NCI-H748 (cell line): ENCODE results near the gene MSRB1.
A peak's percentile ranks its signal among the peaks of the same experiment; 100 is the strongest.

ENCODE experiments used
- DNase-seq: peaks from one replicate; lab custom pipeline; 2025; ENCODE audit not compliant: unreplicated experiment; lab: John Stamatoyannopoulos, UW

Gene MSRB1, protein sequence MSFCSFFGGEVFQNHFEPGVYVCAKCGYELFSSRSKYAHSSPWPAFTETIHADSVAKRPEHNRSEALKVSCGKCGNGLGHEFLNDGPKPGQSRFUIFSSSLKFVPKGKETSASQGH

DNA sequence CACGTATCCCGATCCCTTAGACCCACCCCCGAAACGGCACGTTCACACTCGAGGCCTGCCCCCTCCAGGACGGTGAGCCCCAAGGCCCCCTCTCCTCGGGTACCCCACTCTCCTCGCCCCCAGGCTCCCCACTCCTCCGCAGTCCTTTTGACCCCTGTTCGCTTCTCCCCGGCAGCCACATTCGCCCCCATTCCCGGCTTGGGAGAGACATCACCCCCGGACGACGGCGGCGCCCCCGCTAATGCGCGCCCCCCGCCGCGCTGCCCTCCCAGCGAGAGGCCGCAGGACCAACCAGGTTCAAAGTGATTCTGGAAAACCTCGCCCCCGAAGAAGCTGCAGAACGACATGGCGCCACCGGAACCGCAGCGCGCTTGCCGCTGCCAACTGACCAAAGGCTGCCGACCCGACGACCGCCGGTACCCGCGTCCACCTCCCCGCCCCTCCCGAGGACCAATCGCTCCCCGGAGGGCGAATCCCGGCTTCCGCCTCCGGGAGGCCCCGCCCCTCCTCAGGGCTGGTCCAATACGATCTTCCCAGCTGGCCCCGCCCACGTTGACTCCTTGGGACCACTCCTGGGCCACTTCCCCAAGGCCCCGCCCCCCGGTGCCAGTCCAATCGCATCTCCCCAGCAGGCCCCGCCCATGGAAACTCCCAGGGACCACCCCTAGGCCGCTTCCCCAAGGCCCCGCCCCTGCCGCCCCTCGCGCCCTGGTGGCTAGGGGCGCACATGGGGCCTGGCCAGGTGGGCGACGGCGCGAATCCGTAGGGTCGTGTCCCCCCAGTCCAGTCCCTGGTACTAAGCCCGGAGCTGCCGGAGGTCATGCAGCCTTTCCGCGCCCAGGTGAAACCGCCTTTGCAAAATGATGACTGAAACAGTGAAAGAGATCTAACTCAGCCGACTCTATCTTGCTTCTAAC is at the start of gene MSRB1:
Gene MSRB1, minus strand, starts transcription at position 390 of the 917 bp plus-strand sequence. Its CDS starts 43 bp downstream, at position 347.
- peak; percentile 97 for DNase-seq

DNA sequence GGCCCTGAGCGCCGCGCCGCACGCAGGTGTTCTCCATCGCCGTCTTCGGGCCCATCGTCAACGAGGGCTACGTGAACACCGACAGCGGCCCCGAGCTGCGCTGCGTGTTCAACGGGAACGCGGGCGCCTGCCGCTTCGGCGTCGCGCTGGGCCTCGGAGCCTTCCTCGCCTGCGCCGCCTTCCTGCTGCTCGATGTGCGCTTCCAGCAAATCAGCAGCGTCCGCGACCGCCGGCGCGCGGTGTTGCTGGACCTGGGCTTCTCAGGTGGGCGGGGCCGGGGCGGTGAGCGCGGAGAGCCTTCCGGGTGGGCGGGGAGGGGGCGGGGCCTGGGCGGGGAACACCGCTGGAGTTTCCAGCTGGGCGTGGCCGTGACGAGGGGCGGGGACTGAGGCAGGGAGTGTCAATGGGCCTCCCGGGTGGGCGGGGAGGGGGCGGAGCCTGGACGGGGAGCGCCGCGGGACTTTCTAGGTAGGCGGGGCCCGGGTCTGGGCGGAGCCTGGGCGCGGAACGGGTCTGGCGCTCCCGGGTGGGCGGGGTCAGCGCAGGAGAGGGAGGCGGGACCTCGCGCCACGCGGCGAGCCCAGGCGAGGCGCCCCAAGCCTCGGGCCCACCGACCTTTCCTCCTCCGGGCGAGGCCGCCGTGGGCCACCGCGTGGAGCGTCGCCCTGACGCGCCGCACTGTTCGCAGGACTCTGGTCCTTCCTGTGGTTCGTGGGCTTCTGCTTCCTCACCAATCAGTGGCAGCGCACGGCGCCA is 49.1 kb upstream of the MSRB1 start:
- DNase-seq, result no peak

DNA sequence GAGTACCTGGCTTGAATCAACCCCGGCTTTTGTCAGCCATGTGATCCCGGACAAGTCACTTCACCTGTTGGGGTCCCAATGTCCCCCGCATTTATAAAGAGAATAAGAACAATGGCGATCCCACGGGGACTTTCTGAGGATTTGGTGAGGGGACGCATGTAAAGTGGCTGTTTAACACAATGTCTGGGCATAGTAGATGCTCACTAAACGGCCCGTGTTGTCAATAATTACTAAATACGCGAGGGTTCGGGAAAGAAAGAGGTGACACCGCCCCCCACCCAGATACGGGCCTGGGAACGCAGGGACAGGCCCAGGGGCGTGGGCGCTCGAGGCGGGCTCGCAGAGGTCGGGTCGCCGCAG is 48.6 kb upstream of the MSRB1 start:
- DNase-seq, result no peak

DNA sequence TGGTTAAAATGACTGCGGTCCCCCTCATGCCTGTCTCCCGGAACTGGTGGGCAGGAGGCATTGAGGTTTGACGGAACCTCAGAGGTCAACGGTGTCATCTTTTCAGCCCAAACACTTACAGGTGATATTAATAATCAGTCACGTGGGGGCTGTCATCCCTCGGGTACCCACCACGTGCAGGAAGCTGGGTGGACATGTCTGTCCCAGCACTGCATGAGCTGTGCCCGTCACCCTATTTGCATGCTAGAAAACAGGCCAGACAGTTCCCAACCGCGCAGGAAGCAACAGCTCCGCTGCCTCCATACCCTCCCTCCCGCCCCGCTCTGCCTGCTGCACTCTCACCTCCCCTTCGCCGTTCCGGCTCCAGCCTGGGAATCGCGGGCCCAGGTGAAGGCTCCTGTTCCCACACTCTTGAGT is 48.1 kb upstream of the MSRB1 start:
- DNase-seq, result no peak

DNA sequence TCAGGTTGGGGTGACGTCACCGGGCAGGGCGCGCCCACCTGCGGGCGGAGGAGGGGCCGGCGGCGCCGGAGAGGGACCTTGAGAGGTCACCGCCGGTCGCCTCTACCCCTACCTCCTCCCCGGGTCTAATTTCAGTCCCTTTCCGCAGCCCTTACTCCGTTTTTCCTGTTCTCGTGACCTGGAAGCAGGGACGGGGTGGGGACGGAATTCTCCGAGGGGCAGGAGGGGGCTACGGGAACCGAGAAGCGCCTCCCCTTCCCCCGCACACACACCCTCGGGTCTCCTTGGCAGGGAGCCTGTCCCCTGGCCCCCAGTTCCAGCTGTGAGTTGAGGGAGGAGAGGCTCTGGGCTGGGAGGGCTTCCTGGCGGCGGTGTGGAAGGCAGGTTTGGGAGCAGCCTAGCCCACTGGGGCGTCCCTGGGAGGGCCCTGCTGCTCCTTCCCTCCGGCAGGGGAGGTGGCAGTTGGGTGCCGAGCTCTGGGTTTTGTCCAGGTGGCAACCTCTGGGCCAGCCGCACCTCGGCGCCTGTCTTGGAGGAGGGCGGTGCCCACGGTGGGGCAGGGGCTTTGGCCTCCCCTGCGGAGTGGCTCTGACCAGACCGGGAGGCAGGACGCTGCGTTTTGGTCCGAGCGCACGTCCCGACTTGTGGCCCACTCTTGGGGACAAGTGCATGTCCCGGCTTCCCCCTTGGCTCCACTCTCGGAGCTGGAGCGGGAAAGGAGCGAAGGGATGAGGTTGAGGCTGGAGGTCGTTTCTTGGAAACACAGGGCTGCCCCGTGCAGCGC is 47.5 kb upstream of the MSRB1 start:
- DNase-seq, result peak; percentile 57

DNA sequence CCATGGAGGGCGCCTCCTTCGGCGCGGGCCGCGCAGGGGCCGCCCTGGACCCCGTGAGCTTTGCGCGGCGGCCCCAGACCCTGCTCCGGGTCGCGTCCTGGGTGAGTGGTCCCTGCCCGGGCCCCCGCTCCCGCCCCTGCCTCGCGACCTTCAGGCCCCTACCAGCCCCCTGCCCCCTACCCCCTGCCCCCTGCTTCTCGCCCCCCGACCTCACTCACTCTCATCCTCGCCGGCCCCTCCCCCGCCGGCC is 47.0 kb upstream of the MSRB1 start:
- no peak for DNase-seq

DNA sequence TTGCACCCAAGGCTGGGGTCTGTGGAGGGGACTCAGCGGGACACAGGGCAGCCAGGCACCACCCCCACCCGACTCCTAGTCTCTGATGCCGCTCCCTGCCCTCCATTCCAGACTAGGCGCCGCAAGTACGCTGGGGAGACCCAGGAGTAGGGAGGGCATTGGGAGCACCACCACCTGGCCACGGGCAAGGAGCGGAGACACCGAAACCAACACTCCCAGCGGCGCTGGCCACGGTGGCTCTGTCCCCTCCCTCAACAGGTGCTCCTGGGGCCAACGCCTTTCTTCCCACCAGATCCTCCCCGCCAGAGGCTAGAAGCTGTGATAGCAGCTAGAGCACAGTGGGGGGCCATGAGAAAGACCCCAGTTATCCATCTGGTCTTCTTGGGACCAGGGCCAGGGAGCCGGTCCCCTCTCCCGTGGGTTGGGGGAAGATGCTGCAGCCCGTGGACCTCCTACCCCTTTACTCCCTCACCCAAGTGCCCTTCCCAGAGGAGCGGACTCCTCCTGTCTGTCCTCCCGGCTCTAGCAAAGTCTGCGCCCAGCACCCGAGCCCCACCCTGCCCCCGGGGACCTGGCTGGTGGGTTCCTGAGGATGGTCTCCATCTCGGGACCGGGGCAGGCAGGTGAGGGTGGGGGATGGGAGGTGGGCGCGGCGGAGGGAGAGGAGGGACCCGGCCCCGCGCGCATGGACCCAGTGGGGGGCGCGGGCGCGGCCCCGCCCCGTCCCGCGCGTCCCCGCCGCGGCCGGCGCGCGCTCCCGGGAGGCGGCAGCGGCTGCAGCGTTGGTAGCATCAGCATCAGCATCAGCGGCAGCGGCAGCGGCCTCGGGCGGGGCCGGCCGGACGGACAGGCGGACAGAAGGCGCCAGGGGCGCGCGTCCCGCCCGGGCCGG is 46.5 kb upstream of the MSRB1 start, which contains the start of gene SYNGR3:
Gene SYNGR3, plus strand, starts transcription at position 762 of the 892 bp plus-strand sequence. CDS start 133 bp downstream, outside the sequence.
- DNase-seq, result peak; percentile 65

DNA sequence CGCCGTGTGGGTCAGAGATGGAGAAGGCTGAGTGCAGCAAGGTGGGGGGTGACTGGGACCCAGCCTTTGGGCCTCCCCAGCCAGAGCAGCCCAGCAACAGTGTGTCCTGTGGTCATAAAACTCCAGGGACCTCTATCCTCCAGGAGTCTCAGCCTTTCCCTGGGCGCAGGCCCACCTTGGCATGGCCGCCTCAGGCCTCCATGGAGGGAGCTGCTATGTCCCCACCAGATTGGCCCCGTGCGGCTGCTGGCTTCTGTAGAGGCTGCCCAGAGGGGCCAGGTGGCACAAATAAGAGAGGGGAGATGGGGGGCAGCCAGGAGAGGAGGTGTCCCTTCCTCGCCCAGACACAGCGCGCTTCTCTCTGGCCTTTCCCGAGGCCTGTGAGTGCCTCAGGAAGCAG is 44.2 kb upstream of the MSRB1 start:
- DNase-seq, result no peak

DNA sequence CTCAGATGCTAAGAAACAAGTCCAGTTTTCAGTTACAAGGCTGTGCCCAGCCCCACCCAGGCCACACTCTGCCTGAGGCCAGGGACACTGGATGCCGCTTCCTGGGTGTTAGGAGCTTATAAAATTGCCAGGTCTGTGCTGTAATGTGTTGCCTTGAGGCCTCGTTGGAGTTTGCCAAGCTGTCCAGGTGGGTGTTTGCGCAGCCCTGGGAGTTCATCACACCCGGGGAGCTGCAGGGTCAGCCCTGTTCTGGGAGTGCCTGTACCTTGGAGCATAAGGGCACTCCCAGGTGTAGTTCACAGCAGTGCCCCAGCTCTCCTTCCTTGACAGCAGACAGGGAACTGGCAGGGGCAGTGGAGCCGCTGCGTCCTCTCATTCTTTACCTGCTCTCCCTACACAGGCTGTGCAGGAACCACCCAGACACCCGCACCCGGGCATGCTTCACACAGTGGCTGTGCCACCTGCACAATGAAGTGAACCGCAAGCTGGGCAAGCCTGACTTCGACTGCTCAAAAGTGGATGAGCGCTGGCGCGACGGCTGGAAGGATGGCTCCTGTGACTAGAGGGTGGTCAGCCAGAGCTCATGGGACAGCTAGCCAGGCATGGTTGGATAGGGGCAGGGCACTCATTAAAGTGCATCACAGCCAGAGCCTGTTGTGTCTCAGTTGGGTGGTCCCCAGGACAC is 42.6 kb upstream of the MSRB1 start:
- DNase-seq, result no peak

DNA sequence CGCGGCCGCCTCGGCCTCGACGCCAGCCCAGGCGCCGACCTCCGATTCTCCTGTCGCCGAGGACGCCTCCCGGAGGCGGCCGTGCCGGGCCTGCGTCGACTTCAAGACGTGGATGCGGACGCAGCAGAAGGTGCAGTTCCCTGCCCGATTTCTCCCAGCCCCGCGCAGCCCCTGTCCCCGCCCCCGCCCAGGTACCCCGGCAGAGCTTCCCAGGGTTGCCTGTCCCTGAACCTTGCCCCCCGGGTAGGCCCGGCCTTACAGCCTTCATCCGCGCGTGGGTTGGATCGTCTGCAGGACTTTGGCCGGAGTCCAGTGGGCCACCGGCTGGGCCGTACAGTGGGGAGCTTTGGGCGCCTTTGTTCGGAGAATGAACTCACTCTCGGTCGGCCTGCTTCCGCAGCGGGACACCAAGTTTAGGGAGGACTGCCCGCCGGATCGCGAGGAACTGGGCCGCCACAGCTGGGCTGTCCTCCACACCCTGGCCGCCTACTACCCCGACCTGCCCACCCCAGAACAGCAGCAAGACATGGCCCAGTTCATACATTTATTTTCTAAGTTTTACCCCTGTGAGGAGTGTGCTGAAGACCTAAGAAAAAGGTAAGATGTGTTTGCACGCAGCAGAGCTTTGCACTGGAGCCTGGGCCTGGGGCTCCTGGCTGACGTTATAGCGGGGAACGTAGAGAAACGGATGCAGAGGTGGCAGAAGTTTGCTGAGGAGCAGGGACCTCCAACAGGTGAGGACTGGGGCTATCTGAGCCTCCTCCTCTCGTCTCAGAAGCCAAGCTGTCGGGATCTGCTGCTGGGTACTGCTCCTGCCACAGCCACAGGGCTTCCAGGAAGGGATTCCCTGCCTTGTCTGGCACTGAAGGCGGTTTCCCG is 41.6 kb upstream of the MSRB1 start:
- DNase-seq, result peak; percentile 56

DNA sequence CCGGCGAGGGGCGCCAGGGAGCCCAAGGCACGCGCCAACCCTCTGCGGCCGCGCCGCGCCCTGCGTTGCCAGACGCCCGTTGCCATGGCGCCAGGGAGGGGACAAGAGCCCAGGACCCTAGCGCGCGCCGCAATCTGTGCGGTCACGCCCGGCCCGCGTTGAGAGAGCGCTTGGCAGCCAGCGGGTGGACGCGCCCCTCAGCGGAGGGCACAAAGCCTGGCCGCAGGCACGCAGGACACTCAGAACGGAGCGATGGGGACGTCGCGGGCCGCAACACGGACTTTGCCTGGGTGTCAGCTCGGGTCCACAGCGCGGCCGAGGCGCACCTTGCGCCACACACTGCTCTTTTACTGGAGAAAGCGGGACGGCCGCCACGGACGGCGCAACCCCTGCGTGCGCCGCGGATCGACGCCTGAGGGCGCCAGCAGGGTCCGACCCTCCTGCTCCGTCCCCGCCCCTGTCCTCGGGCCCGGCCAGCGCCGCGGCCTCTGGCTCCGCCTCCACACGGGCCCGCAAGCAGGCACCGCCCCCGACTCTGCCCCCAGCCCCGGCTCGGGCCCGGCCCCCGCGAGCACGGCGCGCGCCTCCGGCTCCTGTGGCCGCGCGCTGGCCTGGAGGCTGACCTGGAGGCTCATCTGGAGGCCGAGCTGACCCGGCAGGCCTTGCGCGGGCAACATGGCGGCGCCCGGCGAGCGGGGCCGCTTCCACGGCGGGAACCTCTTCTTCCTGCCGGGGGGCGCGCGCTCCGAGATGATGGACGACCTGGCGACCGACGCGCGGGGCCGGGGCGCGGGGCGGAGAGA is 40.7 kb upstream of the MSRB1 start, which contains the start of gene GFER:
Gene GFER, plus strand, starts transcription at position 650 of the 803 bp plus-strand sequence. Its CDS starts 26 bp downstream, at position 676.
- peak; percentile 95 for DNase-seq

DNA sequence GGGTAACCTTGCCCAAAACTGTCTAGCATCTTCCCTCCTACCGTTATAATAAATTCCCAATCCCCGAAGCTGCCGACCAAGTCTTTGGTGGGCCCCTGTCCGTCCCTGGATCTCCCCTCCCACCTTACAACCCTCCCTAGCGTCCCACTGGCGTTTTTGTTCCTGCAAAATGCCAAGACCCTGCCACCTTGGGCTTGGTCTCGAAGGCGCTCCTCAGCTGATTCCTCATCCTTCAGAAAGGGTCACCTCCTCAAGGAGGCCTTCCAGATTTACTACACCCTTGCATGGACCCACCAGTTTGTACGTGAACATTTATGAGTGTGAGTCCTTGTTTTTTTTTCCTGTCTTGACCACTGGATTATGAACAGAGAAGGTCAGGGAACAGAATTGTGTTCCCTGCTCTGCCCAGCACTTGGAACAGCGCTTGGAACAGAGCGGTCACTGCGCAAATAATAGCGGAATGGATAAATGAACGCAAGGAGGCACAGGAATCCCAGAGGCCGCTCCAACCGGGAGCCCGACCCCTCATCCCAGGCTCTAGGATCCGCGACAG is 40.1 kb upstream of the MSRB1 start:
- no peak for DNase-seq

DNA sequence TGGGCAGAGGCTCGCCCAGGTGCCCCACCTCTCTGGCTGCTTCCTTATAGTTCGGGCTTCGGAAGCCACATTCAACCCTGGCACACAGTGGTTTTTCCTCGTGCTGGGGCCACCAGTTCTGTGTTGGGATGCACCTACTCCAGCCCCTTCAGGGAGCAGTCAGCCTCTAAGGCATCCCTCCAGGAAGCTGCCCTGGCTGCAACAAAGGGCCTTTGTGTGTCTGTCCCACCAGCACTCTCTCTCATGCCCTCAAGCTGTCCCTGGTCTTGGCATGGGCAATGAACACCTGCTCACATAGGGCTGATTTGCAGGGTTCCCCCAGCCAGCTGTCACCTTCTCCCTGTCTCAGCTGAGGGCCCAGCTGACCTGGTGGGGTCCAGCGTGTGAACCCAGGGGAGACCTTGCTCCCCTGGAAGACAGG is 39.0 kb upstream of the MSRB1 start:
- DNase-seq, result no peak

DNA sequence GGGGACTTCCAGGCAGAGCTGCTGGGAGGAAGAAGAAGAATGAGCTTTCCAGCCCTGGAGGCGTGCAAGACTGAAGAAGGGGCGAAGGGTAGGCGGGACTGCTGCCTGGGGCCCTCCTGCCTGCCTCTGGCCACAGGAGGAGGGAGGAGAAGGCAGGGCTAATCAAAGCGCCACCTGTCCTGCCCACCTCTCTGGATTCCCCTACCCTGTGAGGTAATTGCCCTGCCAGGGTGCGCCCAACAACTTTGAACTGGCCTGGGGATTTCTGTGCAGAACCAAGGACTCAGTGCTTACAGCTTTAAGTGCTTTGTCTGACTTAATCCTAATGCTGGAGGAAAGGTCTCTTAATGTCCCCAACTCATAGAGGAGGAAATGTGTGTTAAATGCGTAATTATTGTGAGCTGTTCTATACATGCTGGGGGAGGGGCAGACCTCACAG is 38.4 kb upstream of the MSRB1 start, which contains the start of gene NOXO1:
Gene NOXO1, minus strand, starts transcription at position 72 of the 439 bp plus-strand sequence. CDS start 290 bp downstream, outside the sequence.
- no peak for DNase-seq

DNA sequence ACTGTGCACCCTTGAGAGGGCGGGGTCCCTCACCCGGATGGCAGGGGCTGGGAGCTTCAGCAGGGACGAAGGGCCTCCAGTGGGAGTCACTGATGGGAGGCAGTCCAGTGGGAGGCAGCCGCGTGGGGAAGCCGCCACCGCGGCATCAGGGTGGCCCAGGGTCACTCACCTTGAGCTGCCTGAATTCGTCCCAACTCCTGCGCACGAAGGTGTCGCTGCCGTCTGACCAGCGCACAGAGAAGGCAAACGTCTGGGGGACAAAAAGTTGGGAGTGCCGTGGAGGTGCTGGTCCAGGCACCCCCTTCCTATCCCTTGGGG is 37.7 kb upstream of the MSRB1 start:
- no peak for DNase-seq

DNA sequence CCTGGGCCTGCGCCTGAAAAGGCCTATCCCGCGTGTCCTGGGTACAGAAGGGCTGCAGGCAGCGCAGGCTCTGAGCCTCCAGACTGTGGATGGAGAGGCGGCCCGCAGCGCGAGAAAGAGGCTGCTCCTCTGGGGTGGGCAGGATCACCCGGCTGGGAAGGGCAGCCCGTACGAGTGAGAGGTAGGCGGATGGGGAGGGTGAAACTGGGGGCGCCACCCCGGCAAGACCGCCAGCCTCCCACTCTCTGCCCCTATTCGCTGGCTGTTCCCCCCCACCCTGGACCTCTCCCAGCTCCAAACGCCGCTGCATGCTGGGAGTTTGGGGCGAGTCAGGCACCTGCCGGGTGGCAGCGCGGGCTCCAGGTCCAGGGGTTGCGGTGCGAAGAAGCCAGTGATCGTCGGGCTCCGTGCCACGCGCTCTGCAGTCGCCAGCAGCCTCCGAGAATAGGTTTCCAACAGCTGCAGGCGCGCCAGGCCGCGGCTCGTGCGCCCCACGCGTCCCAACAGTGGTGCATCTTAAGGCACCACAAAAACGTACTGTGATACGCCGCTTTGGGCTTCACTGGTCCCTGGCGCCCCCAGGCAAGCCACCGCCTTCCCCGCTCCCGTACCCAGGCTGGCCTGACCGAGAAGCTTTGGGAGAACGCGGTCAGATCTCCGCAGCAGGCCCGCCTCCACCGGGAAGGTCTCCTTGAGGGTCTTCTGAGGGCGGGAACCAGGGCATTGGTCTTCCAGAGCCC is 37.2 kb upstream of the MSRB1 start:
- DNase-seq, result peak; percentile 47
